ENCODE results near the gene CAB39.

Gene CAB39

GRCh38 chr2:230735884-230736283 lies 23.2 kb downstream of the CAB39 start:
- TF ChIP-seq CTCF (IDR thresholded peaks at IDR 0.05; ENCODE audit: low read length, missing control alignments) = no peak
- no peak for DNase-seq (ENCODE audit: low read depth)
- no peak overlapping the region for H3K4me3 ChIP-seq (replicated peaks; ENCODE audit: low read depth, low read length)

- no peak for TF ChIP-seq CTCF (IDR thresholded peaks at IDR 0.05; ENCODE audit: low read length, missing control alignments)
- no peak overlapping the region for H3K4me3 ChIP-seq (replicated peaks; ENCODE audit: low read depth, low read length)
- DNase-seq (ENCODE audit: low read depth) = no peak
These were observed 24.7 kb downstream of the CAB39 start for GRCh38 chr2:230737300-230737699.

- no peak overlapping the region for H3K4me3 ChIP-seq (replicated peaks; ENCODE audit: low read depth, low read length)
- peak; percentile 33 for DNase-seq (ENCODE audit: low read depth)
- no peak for TF ChIP-seq CTCF (IDR thresholded peaks at IDR 0.05; ENCODE audit: low read length, missing control alignments)
These were observed 25.2 kb downstream of the CAB39 start for GRCh38 chr2:230737791-230738226.

GRCh38 chr2:230738391-230738811 lies 25.8 kb downstream of the CAB39 start:
- no peak for TF ChIP-seq CTCF (IDR thresholded peaks at IDR 0.05; ENCODE audit: low read length, missing control alignments)
- H3K4me3 ChIP-seq (replicated peaks; ENCODE audit: low read depth, low read length) = no peak overlapping the region
- peak; percentile 48 for DNase-seq (ENCODE audit: low read depth)

GRCh38 chr2:230738924-230739323 lies 26.3 kb downstream of the CAB39 start:
- H3K4me3 ChIP-seq (replicated peaks; ENCODE audit: low read depth, low read length) = no peak overlapping the region
- TF ChIP-seq CTCF (IDR thresholded peaks at IDR 0.05; ENCODE audit: low read length, missing control alignments) = no peak
- no peak for DNase-seq (ENCODE audit: low read depth)

GRCh38 chr2:230739961-230740360 lies 27.3 kb downstream of the CAB39 start:
- no peak overlapping the region for H3K4me3 ChIP-seq (replicated peaks; ENCODE audit: low read depth, low read length)
- no peak for TF ChIP-seq CTCF (IDR thresholded peaks at IDR 0.05; ENCODE audit: low read length, missing control alignments)
- no peak for DNase-seq (ENCODE audit: low read depth)

GRCh38 chr2:230742781-230743180 lies 30.1 kb downstream of the CAB39 start:
- H3K4me3 ChIP-seq (replicated peaks; ENCODE audit: low read depth, low read length) = no peak overlapping the region
- no peak for TF ChIP-seq CTCF (IDR thresholded peaks at IDR 0.05; ENCODE audit: low read length, missing control alignments)
- no peak for DNase-seq (ENCODE audit: low read depth)

Data from fibroblast of pulmonary artery (primary cell).